ENCODE results near the gene NXF2.
A peak's percentile ranks its signal among the peaks of the same experiment; 100 is the strongest.

The NXF2 gene

DNA sequence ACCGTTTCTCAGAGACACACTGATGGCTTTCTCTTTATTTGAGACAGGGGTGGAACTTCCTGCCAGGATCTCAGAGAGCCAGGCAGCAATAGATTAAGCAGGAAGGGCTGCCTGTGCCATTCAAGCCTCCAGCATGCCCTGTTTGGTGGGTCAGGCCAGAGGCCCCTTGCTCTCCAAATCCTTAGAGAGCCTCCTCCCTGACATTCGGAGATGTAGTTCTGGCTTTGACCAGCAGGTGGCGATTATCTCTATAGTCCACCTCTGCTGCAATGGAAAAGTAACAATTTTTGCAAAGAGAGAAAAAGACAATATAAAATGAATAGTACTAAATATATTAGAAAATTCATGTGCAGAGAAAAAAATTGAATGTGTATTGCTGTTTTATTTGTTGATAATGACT, 98.9 kb downstream of the NXF2 start:
- peak; percentile 31 for DNase-seq (ENCODE audit: low spot score)
- TF ChIP-seq, protein P1, sequence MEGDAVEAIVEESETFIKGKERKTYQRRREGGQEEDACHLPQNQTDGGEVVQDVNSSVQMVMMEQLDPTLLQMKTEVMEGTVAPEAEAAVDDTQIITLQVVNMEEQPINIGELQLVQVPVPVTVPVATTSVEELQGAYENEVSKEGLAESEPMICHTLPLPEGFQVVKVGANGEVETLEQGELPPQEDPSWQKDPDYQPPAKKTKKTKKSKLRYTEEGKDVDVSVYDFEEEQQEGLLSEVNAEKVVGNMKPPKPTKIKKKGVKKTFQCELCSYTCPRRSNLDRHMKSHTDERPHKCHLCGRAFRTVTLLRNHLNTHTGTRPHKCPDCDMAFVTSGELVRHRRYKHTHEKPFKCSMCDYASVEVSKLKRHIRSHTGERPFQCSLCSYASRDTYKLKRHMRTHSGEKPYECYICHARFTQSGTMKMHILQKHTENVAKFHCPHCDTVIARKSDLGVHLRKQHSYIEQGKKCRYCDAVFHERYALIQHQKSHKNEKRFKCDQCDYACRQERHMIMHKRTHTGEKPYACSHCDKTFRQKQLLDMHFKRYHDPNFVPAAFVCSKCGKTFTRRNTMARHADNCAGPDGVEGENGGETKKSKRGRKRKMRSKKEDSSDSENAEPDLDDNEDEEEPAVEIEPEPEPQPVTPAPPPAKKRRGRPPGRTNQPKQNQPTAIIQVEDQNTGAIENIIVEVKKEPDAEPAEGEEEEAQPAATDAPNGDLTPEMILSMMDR (IDR thresholded peaks at IDR 0.05; ENCODE audit: extremely low read depth, insufficient read depth, missing control alignments) = peak; percentile 79
- in situ Hi-C loops (cut with MboI; ENCODE audit: low pct_unique_long_range_greater_than_20kb, low sequenced_read_pairs, unreplicated experiment) = no loop called here

Data from GM13977 (cell line).